BLaER1 treated with 17β-estradiol and CSF1 and Interleukin-3, amounts not matched to agents 10 nM and 100 nM (cell line): ENCODE measurements around the gene PLSCR4.

Source experiments
- H3K27ac ChIP-seq, 11 experiments: shearing (Covaris generic); formaldehyde crosslinking; 2 replicates each; pipeline ENCODE4 v1.8.1; 2022
- H3K27me3 ChIP-seq, 11 experiments: shearing (Covaris generic); formaldehyde crosslinking; 2 replicates each; pipeline ENCODE4 v1.8.1; 2022
- H3K36me3 ChIP-seq, 11 experiments: shearing (Covaris generic); formaldehyde crosslinking; 2 replicates each; pipeline ENCODE4 v1.8.1; 2022
- H3K4me1 ChIP-seq, 10 experiments: shearing (Covaris generic); formaldehyde crosslinking; 2 replicates each; pipeline ENCODE4 v1.8.1; 2022
- H3K4me2 ChIP-seq, 11 experiments: shearing (Covaris generic); formaldehyde crosslinking; 2 replicates each; pipeline ENCODE4 v1.8.1; 2022
- H3K4me3 ChIP-seq, 10 experiments: shearing (Covaris generic); formaldehyde crosslinking; 2 replicates each; pipeline ENCODE4 v1.8.1; 2022
- H3K9ac ChIP-seq, 11 experiments: shearing (Covaris generic); formaldehyde crosslinking; 2 replicates each; pipeline ENCODE4 v1.8.1; 2022
- H3K9me3 ChIP-seq, 11 experiments: shearing (Covaris generic); formaldehyde crosslinking; replicated peaks in 1 of 11; 2 replicates each; pipeline ENCODE4 v1.8.1; 2022
- H4K20me1 ChIP-seq, 11 experiments: shearing (Covaris generic); formaldehyde crosslinking; 2 replicates each; pipeline ENCODE4 v1.8.1; 2022
- Cebpa-rat ChIP-seq, 11 experiments: shearing (Covaris generic); IDR thresholded peaks; 2 replicates each; pipeline ENCODE4 v1.8.1; 2022

PLSCR4 gene

GRCh38 chr3:146223401-146224373, 27.2 kb downstream of the PLSCR4 start:
- Histone ChIP-seq H3K4me3 (no peak overlapping the region), H3K4me1 (no peaks in the 10 kb centered on the region), H4K20me1 (no peaks in the 10 kb centered on the region), H3K4me2 (no peak overlapping the region), H3K27ac (no peak overlapping the region), H3K27me3 (no peaks in the 10 kb centered on the region), H3K9me3 (peaks cover 0 to 6% (median 0%) of the 10 kb centered on the region in 11 experiments; a peak in 1 of 22 replicates), H3K36me3 (no peaks in the 10 kb centered on the region), H3K9ac (no peak overlapping the region)
- TF ChIP-seq Cebpa-rat (IDR thresholded peaks at IDR 0.05), result no peak

GRCh38 chr3:146222204-146223046, 28.5 kb downstream of the PLSCR4 start:
- no peaks in the 10 kb centered on the region for H3K4me1 ChIP-seq
- no peaks in the 10 kb centered on the region for H3K36me3 ChIP-seq
- H4K20me1 ChIP-seq, result no peaks in the 10 kb centered on the region
- no peak overlapping the region for H3K27ac ChIP-seq
- TF ChIP-seq Cebpa-rat (IDR thresholded peaks at IDR 0.05), result no peak
- no peaks in the 10 kb centered on the region for H3K27me3 ChIP-seq
- no peak overlapping the region for H3K9ac ChIP-seq
- no peak overlapping the region for H3K4me2 ChIP-seq
- no peak overlapping the region for H3K4me3 ChIP-seq
- H3K9me3 ChIP-seq, result peaks cover 0 to 6% (median 0%) of the 10 kb centered on the region in 11 experiments; a peak in 1 of 22 replicates

GRCh38 chr3:146221276-146221675, 29.6 kb downstream of the PLSCR4 start:
- H3K4me3 ChIP-seq, result no peak overlapping the region
- H3K9me3 ChIP-seq, result peaks cover 0 to 6% (median 0%) of the 10 kb centered on the region in 11 experiments; a peak in 1 of 22 replicates
- H3K4me1 ChIP-seq, result no peaks in the 10 kb centered on the region
- H3K27me3 ChIP-seq, result no peaks in the 10 kb centered on the region
- no peak for TF ChIP-seq Cebpa-rat (IDR thresholded peaks at IDR 0.05)
- no peaks in the 10 kb centered on the region for H3K36me3 ChIP-seq
- H4K20me1 ChIP-seq, result no peaks in the 10 kb centered on the region
- H3K27ac ChIP-seq, result no peak overlapping the region
- H3K4me2 ChIP-seq, result no peak overlapping the region
- H3K9ac ChIP-seq, result no peak overlapping the region

- TF ChIP-seq Cebpa-rat (IDR thresholded peaks at IDR 0.05), result no peak
- Histone ChIP-seq H3K27me3 (no peaks in the 10 kb centered on the region), H3K9ac (no peak overlapping the region), H3K4me2 (no peak overlapping the region), H3K36me3 (no peaks in the 10 kb centered on the region), H3K27ac (no peak overlapping the region), H3K4me1 (no peaks in the 10 kb centered on the region), H4K20me1 (no peaks in the 10 kb centered on the region), H3K9me3 (no peaks in the 10 kb centered on the region), H3K4me3 (no peak overlapping the region)
These were observed 31.7 kb downstream of the PLSCR4 start for GRCh38 chr3:146218880-146219866.

- Histone ChIP-seq H4K20me1 (no peaks in the 10 kb centered on the region), H3K9ac (no peak overlapping the region), H3K9me3 (no peaks in the 10 kb centered on the region), H3K4me3 (no peak overlapping the region), H3K36me3 (no peaks in the 10 kb centered on the region), H3K4me1 (no peaks in the 10 kb centered on the region), H3K27ac (no peak overlapping the region), H3K4me2 (no peak overlapping the region), H3K27me3 (no peaks in the 10 kb centered on the region)
- no peak for TF ChIP-seq Cebpa-rat (IDR thresholded peaks at IDR 0.05)
These were observed 33.6 kb downstream of the PLSCR4 start for GRCh38 chr3:146217324-146217723.

- Histone ChIP-seq H3K9ac (no peak overlapping the region), H3K9me3 (no peaks in the 10 kb centered on the region), H3K4me3 (no peak overlapping the region), H3K4me2 (no peak overlapping the region), H4K20me1 (no peaks in the 10 kb centered on the region), H3K27ac (no peak overlapping the region), H3K36me3 (no peaks in the 10 kb centered on the region), H3K4me1 (no peaks in the 10 kb centered on the region), H3K27me3 (no peaks in the 10 kb centered on the region)
- no peak for TF ChIP-seq Cebpa-rat (IDR thresholded peaks at IDR 0.05)
These were observed 36.4 kb downstream of the PLSCR4 start for GRCh38 chr3:146214493-146214892.

DNA sequence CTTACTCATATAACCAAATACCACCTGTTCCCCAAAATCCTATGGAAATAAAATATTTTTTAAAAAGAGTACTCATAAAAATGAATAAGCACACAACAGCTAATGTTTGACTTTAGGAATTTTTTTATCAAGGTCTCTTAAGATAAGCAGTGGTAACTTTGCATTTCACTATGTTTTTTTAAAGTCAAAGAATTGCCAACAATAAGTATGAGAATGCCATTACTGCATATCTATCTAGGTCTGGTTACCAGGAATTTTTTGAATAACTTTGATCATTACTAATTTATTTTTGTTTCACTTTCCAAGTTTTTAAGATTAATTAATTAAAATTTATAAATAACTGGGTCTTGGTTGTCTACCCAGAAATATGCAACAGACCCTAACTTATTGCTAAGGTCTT, 41.5 kb downstream of the PLSCR4 start:
- H3K4me3 ChIP-seq, result no peak overlapping the region
- no peak overlapping the region for H3K9ac ChIP-seq
- H3K9me3 ChIP-seq, result no peaks in the 10 kb centered on the region
- H3K36me3 ChIP-seq, result no peaks in the 10 kb centered on the region
- H3K4me1 ChIP-seq, result no peaks in the 10 kb centered on the region
- no peak for TF ChIP-seq Cebpa-rat (IDR thresholded peaks at IDR 0.05)
- no peaks in the 10 kb centered on the region for H4K20me1 ChIP-seq
- no peak overlapping the region for H3K4me2 ChIP-seq
- H3K27me3 ChIP-seq, result no peaks in the 10 kb centered on the region
- no peak overlapping the region for H3K27ac ChIP-seq

GRCh38 chr3:146203776-146204175, 47.1 kb downstream of the PLSCR4 start:
- Histone ChIP-seq H3K9ac (no peak overlapping the region), H3K4me2 (no peak overlapping the region), H3K4me1 (no peaks in the 10 kb centered on the region), H3K36me3 (no peaks in the 10 kb centered on the region), H3K9me3 (no peaks in the 10 kb centered on the region), H3K27me3 (no peaks in the 10 kb centered on the region), H3K4me3 (no peak overlapping the region), H4K20me1 (no peaks in the 10 kb centered on the region), H3K27ac (no peak overlapping the region)
- TF ChIP-seq Cebpa-rat (IDR thresholded peaks at IDR 0.05), result no peak
